CD4-positive, alpha-beta T cell treated with Interleukin-17A for 1 hour (primary cell): ENCODE measurements around the gene CENPB.
"Not testable (repeated sequence)": the region's sequence is repeated elsewhere in the genome, so short reads cannot be mapped to it uniquely, and the experiment has no call there.

Experiments
- DNase-seq: peaks from one replicate; pipeline ENCODE4 v3.0.0-alpha.2; 2020

The CENPB gene

GRCh38 chr20:3786665-3787323, at the start of gene CENPB:
CENPB (minus strand) TSS chr20:3786740; CDS start chr20:3786483, 257 bp downstream.
- DNase-seq: peak; percentile 91

- DNase-seq: no peak
Observed at GRCh38 chr20:3836132-3836531, 49.6 kb upstream of the CENPB start.

- DNase-seq: not testable (repeated sequence)
Observed at GRCh38 chr20:3829891-3830290, 43.4 kb upstream of the CENPB start.

- no peak for DNase-seq
Observed at GRCh38 chr20:3828798-3829197, 42.3 kb upstream of the CENPB start.

- DNase-seq: no peak
Observed at GRCh38 chr20:3826420-3826819, 39.9 kb upstream of the CENPB start.

GRCh38 chr20:3825526-3825925, 39.0 kb upstream of the CENPB start:
- no peak for DNase-seq

- no peak for DNase-seq
Observed at GRCh38 chr20:3823881-3824280, 37.3 kb upstream of the CENPB start.

- DNase-seq: no peak
Observed at GRCh38 chr20:3821996-3822395, 35.5 kb upstream of the CENPB start.

GRCh38 chr20:3820901-3821727, 34.6 kb upstream of the CENPB start:
- DNase-seq: no peak

- peak; percentile 93 for DNase-seq
Observed at GRCh38 chr20:3820048-3820900, 33.7 kb upstream of the CENPB start, which contains the start of gene AP5S1. AP5S1 (plus strand) TSS chr20:3820547; CDS start chr20:3822118, 1,571 bp downstream.

GRCh38 chr20:3819411-3820047, 33.0 kb upstream of the CENPB start:
- DNase-seq: no peak

- DNase-seq: no peak
Observed at GRCh38 chr20:3818155-3819151, 31.9 kb upstream of the CENPB start.

- DNase-seq: peak; percentile 62
Observed at GRCh38 chr20:3815703-3816315, 29.3 kb upstream of the CENPB start.

- no peak for DNase-seq
Observed at GRCh38 chr20:3814928-3815495, 28.5 kb upstream of the CENPB start.

GRCh38 chr20:3813848-3814581, 27.5 kb upstream of the CENPB start:
- peak; percentile 32 for DNase-seq

- DNase-seq: no peak
Observed at GRCh38 chr20:3812975-3813847, 26.7 kb upstream of the CENPB start.

GRCh38 chr20:3812259-3812681, 25.7 kb upstream of the CENPB start:
- DNase-seq: no peak

GRCh38 chr20:3811467-3812258, 25.1 kb upstream of the CENPB start:
- peak; percentile 92 for DNase-seq
